Stimulated activated CD8-positive, alpha-beta memory T cell treated with anti-CD3 and anti-CD28 coated beads, Interleukin-12 subunit alpha, Interleukin-12 subunit beta, amount 100 ng/mL, for 1 hour (primary cell): Measurements from ENCODE around the gene NDUFS1.
"Not testable (repeated sequence)": the region's sequence is repeated elsewhere in the genome, so short reads cannot be mapped to it uniquely, and the experiment has no call there.

ENCODE experiments used
- DNase-seq: peaks from one replicate; pipeline ENCODE4 v3.0.0-alpha.2; 2020; ENCODE audit warnings: low read depth

NDUFS1 gene

GRCh38 chr2:206159346-206160124 lies at the start of gene NDUFS1, which contains the start of gene EEF1B2:
TSS of gene NDUFS1 (minus strand) at chr2:206159444. CDS start at chr2:206153678, 5,766 bp downstream.
TSS of gene EEF1B2 (plus strand) at chr2:206159895. CDS start at chr2:206159980, 85 bp downstream.
- DNase-seq, result peak; percentile 94

GRCh38 chr2:206208900-206209299 lies 49.7 kb upstream of the NDUFS1 start:
- DNase-seq, result no peak

GRCh38 chr2:206207316-206207715 lies 48.1 kb upstream of the NDUFS1 start:
- DNase-seq, result not testable (repeated sequence)

- no peak for DNase-seq
Observed at GRCh38 chr2:206204710-206205109, 45.5 kb upstream of the NDUFS1 start.

- no peak for DNase-seq
Observed at GRCh38 chr2:206203331-206203730, 44.1 kb upstream of the NDUFS1 start.

GRCh38 chr2:206202446-206202845 lies 43.2 kb upstream of the NDUFS1 start:
- no peak for DNase-seq

- DNase-seq, result no peak
Observed at GRCh38 chr2:206201075-206201848, 42.0 kb upstream of the NDUFS1 start.

GRCh38 chr2:206198677-206199076 lies 39.4 kb upstream of the NDUFS1 start:
- no peak for DNase-seq

- DNase-seq, result no peak
Observed at GRCh38 chr2:206193671-206194357, 34.6 kb upstream of the NDUFS1 start.

GRCh38 chr2:206192157-206192556 lies 32.9 kb upstream of the NDUFS1 start:
- DNase-seq, result no peak

- DNase-seq, result no peak
Observed at GRCh38 chr2:206190689-206191088, 31.4 kb upstream of the NDUFS1 start.

GRCh38 chr2:206190111-206190510 lies 30.9 kb upstream of the NDUFS1 start:
- DNase-seq, result no peak

- DNase-seq, result no peak
Observed at GRCh38 chr2:206189691-206190090, 30.4 kb upstream of the NDUFS1 start.

GRCh38 chr2:206181526-206181925 lies 22.3 kb upstream of the NDUFS1 start:
- DNase-seq, result not testable (repeated sequence)

GRCh38 chr2:206176901-206177300 lies 17.7 kb upstream of the NDUFS1 start:
- no peak for DNase-seq

GRCh38 chr2:206176121-206176520 lies 16.9 kb upstream of the NDUFS1 start:
- no peak for DNase-seq

- DNase-seq, result no peak
Observed at GRCh38 chr2:206173147-206173546, 13.9 kb upstream of the NDUFS1 start.

GRCh38 chr2:206171624-206172397 lies 12.6 kb upstream of the NDUFS1 start:
- DNase-seq, result not testable (repeated sequence)

- DNase-seq, result not testable (repeated sequence)
Observed at GRCh38 chr2:206168230-206168629, 9.0 kb upstream of the NDUFS1 start.

GRCh38 chr2:206164261-206164862 lies 5.1 kb upstream of the NDUFS1 start:
- peak; percentile 15 for DNase-seq

- DNase-seq, result no peak
Observed at GRCh38 chr2:206163251-206163880, 4.1 kb upstream of the NDUFS1 start.
